ENCODE results near the gene CYTH4.
"Not testable (repeated sequence)": the region's sequence is repeated elsewhere in the genome, so short reads cannot be mapped to it uniquely, and the experiment has no call there.

CYTH4 gene, protein sequence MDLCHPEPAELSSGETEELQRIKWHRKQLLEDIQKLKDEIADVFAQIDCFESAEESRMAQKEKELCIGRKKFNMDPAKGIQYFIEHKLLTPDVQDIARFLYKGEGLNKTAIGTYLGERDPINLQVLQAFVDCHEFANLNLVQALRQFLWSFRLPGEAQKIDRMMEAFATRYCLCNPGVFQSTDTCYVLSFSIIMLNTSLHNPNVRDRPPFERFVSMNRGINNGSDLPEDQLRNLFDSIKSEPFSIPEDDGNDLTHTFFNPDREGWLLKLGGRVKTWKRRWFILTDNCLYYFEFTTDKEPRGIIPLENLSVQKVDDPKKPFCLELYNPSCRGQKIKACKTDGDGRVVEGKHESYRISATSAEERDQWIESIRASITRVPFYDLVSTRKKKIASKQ

DNA sequence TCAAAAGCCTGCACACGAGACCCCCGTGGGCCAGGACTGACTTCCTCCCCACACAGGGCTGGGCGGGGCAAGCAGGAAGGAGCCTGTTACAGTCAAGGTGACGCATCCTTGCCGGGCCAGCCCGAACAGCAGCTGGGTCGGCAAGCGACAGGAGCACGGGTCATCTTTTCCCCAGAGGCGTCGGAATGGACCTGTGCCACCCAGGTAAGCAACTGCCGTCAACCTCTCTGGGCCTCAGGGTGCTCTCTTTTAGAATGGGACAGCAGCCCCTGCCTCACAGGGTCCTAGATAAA lies at the start of gene CYTH4:
Gene CYTH4, plus strand, starts transcription at position 124 of the 293 bp plus-strand sequence. Its CDS starts 62 bp downstream, at position 186.
- peak; percentile 25 for DNase-seq

DNA sequence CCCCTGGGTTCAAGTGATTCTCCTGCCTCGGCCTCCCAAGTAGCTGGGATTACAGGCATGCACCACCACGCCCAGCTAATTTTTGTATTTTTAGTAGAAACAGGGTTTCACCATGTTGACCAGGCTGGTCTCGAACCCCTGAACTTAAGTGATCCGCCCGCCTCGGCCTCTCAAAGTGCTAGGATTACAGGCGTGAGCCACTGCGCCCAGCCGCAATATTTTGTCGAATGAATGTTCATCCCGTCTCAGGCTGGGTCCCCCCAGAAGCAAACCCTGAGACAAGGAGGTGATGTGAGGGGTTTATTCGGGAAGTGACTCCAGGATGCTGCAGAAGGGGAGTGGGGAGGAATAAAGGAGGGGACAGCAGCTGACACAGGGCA lies 48.9 kb upstream of the CYTH4 start:
- DNase-seq = not testable (repeated sequence)

DNA sequence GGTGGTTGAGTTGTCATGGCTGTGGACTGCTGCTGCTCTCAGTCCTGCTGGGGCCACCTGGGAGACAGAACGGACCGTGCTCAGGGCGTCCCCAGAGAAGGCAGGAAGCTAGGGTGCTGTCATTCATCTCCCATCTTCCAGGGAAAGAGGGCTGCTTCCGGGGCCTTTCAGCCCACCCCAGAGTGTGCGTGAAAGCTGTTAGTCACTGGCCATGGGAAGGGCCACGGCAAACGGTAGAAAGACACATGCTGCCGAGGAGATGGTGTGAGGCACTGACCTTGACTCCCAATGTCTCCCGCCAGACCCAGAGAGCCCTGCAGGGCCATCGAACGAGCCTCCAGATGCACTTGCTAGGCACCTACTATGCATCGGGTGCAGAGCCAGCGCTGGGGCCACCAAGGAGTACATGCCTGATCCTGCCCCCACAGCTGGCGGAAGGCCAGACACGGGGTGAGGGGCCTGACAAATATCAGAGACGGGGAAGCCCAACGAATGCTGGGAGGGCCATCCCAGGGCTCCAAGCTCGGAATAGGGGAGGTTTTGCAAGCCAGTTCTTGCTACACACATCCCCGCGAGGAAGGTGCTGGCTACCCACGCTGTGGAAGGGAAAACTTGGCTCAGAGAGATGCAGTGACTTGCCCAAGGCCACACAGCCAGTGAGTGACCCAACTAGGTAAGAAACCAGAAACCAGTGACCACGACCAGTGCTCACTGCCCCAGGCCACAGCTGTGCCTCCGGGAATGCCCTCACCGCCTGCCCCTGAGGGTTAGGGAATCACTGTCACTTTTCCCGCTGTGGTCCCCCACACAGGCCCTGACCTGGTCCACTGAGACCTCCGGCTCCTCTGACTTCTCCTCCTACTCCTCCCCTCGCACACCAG lies 48.3 kb upstream of the CYTH4 start:
- DNase-seq = no peak

DNA sequence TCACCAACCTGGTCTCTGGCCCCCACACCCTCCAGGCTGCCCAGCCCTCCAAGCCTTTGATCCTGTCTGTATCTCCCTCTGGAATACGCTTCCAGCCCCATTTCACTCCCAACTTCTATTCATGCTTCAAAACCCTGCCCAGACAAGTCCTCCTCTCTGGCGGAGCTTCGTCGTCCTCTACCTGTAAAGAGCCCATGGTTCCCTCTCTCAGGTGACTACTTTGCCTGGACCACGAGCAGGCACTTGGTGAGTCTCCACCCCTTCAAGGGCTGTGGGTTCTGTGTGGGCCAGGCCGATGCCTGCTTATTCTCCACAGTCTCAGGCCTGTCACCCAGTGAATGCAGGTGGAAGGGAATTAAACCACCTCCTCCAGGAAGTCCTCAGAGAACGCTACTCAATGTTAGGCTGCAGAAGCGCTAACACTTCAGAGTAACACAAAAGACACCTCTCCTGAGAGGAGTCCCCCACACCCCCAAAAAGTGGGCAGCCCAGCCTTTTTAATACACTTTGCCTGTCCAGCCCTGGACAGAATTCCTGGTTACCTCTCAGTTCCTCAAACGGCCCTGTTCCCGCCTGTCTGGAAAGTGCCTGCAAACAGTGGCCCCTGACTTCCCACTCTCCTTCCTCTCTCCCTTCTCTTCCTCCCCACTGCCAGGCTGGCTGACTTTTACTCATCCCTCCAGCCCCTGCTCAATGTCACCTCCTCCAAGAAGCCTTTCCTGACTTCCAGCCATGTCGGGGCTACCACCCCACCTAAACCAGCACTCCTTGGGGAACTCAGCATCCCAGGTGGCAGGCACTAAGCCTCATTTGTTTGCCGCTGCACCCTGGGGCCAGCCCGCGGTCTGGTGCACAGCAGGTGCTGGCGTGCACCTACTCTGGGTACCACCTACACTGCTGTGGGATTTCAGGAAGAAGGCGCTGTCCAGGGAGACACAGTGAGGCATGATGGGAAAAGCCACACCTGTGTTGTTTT lies 47.3 kb upstream of the CYTH4 start:
- DNase-seq = no peak

DNA sequence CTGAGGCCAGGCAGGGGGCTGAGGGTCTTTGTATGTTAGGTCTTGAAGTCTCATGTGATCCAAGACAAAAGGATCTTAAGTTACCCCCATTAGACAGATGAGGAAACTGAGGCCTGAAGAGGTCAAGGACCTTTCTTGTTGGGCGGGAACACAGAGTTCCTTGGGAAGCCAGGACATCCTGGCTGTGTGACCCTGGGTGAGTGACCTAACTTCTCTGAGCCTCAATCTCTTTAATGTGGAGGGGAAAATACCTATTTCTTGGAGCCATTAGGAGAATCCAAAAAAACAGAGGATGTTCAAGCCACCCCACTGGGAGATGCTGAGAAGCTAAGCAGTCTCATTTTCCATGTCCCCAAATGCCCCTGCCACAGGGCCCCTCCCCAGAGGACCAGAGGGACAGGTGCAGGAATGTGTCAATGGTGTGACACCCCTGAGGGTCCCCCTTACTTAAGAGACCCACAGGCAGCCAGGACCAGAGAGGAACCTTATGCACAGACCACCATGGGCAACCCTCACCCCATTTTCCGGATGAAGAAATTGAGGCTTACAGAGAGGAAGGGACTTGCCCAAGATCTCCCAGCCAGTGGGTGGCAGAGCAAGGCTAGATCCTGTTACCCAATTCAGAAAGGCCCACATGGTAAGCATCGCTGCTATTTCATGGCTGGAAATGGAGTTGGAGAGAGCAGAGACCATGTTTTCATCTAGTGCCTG lies 46.3 kb upstream of the CYTH4 start:
- DNase-seq = no peak

DNA sequence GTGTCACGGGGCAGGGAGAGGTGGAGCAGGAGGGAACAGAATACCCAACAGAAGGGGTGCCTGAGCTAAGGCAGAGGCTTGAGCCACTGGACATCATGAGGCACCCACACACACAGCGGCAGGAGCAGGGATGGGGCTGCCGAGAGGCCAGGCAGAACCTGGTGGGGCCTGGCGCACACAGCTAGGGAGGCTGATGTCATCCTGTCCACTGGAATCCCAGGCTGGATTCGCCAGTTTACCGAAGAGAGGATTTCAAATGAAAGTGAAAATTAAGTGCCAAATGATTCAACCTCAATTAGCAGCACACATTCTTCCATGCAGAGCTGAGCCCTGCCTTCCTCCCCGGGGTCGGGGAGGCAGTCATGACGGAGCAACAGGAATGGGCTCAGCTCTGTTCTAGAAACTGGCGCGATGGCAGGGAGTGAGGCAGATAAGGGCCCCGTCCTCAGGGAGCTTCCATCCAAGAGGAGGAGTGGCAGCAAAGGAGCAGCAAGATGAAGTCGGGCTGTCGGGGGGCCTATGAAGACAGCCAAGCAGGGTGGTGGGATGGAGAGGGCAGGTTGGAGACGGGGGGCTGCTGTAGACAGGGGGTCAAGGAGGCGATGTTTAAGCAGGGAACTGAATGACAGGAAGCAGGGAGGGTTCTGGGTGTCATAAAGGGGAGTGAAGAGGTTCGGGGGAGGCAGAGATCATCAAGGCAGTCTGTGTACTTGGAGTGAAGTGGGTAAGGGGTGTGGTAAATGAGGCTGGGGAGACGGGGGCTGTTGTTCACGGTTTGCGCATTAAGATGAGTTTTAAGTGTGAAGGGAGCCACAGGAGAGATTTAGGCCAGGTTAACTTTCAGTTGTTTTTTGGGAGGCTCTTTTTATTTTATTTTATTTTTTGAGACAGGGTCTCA lies 44.7 kb upstream of the CYTH4 start:
- no peak for DNase-seq

DNA sequence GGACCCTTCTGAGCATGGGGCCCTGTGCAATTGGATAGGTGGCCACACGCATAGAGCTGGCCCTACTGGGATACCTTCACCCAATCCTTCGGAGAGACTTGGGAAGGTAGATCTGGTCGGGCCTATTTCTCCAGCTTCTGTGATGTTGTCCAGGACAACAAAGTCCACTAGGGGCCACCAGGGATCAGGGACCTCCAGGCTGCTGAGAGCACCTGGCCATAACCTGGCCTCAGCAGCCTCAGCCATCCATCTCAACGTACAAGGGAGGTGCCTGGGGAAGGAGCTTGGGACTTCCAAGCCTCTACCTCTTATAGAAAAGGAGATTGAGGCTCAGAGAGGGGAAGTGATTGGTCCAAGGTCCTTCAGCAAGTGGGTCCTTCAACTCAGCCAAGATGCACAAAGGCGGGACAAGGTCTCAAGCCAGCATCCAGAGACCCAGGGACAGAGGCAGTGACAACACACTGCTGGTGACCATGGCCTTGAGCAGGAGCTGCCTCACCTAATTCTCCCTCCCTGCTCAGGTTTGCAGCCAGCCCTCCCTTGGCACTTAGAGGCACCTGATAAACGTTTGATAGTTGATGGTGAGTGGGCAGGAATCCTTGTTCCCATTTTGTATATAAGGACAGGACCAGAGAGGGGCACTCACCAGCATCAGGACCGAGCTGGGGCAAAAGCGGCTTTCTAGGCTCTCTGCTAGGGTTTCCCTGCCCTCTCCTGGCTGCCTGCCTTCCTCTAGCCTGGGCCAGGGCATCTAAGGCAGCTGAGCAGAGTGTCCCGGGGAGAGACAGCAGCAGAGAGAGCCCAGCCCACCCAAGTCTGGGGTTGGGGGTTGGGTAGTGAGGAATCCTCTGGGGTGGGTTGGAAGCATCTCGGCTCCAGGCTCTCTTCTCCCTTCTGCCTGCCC lies 42.7 kb upstream of the CYTH4 start:
- no peak for DNase-seq

DNA sequence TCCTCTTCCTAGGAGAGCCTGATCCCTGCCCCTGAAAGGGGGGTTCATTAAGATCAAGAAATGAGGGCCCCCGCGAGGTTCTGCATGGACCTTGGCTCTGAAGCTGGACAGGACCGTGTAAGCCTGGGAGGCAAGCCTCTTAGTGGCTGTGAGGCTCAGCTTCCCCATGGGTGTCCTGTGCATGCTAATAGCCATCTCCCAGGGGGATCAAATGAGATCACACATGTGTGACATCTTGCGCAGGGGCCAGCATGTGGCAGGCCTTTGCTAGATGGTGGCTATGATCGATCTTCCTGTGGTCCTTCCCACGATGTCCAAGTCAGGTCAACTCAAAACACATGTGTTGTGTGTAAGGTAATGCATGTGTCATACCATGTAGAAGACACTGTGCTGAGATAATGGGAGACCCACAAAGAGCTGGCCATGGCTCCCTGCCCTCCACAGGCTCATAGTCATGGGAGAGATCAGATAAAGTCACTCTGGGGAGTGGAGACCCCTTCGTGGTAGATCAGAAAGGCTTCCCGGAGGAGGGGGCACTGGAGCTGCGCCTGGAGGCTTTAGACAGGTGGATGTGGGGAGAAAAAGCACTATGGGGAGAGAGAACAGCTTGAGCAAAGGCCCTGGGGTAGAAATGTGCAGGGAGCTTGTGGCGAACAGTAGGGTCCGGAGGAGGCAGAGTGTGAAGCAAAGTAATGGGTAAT lies 41.9 kb upstream of the CYTH4 start:
- no peak for DNase-seq

DNA sequence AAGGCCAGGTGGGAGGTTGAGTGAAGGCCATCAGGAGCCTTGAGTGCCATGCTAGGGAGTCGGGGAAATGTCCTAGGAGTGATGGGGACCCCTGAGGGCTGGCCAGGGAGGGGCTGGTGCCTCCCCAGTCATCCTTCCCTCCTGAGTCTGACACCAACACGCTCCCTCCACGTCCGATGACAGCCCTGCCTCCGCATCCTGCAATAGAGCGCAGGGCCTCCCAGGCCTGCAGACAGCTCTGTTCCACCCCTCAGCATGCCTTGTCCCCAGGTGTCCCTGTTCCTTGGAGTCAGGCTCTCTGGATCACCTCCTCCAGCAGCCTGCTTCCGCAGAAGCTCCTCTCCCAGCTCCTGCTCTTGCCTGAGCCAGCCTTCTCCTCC lies 41.4 kb upstream of the CYTH4 start:
- no peak for DNase-seq

DNA sequence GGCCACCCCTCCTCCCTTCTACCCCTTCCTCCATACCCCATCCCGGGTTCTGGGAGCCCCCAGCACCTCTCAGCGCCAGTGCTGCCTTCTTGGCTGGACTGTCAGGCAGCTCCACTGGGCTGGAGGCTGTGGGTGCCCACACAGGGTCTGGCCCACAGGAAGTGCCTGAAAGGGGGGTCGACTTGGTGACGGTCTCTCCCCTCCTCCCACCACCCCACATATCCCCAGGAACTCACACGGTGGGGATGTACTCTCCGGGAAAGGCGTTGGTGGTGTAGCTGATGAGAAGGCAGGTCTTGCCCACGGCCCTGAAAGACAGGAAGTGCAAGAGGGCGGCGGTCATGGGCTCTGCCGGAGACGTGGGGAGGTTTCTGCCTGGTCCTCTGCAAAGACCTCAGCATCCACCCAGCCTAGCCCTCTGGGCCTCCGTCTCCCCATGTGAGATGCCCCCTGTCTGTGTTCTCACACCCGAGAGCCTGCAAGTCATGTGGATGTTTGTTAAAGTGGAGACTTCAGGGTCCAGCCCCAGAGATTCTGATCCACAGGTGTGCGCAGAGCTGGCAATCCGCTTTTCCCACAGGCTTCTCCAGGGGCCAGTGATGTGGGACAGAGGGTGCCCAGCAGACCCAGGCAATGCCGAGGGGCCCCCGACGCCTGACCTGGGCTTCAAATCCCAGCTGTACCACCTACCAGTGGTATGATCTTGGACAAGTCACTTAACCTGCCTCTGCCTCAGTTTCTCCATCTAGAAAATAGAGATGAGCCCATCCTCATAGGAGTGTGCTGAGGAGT lies 40.8 kb upstream of the CYTH4 start:
- DNase-seq = no peak

DNA sequence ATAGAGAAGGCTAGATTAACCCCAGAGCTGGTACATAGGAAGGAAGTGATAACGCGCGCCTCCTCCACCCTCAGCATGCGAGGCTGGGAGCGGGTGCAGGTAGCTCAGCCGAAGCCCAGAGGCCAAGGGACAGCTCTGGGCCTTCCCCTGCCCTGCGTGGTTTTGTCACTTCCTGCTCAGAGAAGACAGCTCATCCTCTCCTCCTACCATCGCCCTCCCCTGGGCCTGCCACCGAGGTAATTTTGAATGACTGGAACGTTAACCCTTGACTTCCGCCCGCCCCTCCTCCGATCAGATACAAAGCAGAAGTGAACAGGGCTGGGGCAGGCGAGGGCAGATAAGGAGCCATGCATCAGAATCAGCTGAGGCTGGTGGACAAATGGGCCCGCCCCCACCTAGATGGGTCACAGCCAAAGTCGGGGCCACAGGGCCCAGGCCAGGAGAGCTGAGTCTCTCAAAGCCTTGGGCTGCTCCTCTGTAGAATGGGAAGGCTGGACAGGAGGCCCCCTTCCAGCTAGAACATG lies 39.9 kb upstream of the CYTH4 start:
- no peak for DNase-seq

DNA sequence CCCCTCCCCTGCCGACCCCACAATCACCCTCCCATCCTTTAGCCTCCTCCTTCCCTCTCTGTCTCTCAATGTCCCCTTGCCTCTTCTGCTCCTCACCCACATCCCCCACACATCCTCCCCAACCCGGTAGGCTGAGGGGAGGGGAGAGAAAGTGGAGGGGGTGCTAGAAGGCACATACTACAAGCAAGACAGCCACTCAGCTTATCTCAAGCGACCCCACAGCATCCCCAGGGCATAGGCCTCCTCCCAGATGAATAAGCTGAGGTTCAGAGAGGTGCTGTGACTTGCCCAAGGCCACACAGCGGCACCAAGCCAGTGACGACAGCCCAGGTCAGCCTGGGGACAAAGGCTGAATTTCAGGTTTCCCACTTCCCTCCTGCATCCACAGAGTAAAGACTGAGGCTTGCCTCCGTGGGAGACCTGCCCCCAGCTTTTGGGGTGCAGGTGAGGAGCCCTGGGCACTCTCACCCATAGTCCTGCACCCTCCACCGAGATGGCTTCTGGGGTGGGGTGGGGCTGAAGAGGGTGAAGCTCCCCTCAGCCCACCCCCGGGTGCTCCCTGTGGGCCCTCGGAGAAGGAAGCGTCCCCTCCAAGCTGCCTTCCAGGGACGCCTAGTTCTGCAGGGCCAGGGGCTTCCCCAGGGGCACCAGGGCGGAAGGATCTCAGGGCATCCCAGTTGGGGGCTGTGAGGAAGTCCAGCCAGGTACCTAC lies 38.8 kb upstream of the CYTH4 start:
- DNase-seq = no peak

DNA sequence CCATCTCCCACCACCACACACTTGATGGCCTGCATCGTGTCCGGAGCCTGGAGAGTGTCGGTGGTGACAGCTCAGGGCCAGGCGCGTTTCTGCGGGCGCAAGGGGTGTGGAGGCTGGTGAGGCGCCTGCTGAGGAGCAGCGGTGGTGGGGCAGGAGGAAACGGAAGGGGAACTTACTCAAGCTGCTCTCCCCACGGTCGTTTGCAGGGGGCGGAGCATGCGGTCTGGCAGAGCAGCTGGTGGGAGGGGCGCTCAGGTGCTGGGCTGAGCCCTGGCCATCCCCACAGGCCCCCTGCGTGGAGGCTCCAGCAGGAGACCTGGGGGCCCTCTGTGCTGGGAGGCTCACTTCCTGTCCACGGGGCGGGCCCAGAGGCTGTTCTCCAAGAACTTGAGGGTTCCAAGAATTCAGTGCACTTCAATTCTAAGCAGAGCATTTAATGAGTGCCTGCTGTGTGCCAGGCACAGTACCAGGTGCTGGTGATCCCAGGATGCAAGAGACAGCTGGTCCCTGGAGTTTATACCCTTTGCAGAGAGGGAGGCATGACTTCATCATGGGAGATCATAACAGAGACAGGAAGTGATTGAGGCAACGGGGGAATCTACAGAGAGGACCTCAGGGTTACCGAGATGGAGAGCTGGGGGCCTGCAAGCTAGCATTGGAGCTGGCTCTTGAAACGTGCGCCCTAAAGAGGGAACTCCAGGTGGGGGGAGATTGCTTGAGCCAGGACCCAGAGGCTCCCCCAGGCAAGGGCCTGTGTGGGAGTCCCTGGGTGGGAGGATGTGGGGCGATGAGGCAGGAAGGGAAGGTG lies 38.0 kb upstream of the CYTH4 start, which contains the start of gene RAC2:
Gene RAC2, minus strand, starts transcription at position 156 of the 808 bp plus-strand sequence. Its CDS starts 121 bp downstream, at position 35.
- DNase-seq = peak; percentile 10

DNA sequence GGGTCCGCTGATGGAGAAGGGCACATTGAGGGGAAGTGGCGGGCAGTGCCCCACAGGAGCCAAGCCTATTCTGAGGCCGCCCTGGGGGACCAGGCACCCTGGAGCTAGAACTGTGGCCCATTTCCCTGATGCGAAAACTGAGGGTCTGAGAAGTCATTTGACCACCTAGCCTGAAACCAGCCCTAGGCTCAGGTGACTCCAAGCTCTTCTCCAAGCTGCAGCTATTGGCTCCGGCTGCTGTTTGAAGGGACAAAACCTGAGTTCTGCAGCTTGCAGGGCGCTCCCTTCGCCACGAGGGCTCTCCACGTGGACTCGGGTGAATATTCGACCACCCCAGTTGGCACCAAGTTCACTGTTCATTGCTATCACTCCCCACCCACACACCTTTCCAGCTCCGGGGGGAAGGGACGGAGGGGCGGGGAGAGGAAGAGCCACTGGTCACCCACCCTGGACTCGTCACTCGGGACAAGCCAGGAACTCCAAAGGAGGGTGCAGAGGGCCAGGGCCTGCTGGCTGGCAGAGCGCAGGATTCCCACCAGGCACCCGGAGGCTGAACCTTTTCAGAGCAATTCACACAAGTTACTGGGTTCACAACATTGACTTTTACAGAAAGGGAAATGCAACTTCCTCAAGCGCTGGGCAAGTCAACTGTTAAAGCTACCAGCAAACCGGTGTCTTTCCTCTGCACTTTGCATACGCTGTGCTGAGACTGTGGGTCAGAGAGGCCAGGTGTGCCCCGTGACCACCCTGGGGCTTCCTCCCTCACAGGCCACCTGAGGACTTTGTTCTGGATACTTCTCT lies 37.2 kb upstream of the CYTH4 start:
- no peak for DNase-seq

DNA sequence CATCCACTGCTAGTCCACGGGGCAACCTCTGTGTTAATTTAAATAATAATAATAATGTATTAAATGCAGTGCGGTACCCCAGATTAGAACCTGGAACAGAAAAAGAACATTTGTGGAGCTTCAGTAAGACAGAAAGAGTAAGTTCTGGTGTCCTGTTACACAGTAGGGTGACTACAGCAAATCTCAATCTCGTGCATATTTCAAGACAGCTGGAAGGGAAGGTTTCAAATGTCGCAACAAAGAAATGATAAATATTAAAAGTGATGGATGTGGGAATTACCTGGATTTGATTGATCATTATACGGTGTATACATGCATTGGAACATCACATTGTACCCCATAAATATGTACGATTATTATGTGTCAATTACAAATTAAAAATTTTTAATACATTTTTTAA lies 36.6 kb upstream of the CYTH4 start:
- DNase-seq = no peak

DNA sequence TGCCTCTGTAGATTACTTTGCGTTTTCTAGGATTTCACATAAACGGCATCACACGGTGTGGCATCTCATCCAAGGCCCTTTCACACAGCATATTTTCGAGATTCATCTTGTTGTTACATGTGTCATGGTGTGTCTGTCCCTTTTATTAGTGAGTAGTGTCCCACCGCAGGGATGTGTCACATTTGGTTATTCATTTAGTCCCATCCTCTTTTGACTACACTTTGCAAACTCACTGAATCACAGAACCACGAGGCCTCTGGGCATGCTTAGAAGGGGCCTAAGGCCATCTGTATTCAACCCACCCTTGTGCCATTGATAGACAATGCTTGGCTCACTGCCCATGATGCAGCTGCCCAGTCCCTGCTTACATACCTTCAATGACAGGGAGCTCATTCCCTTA lies 34.1 kb upstream of the CYTH4 start:
- no peak for DNase-seq
